Osteoblast (primary cell): ENCODE results near the gene TULP4. TPM values are rescaled to one million over a fixed set of nuclear protein-coding genes. Genes with fewer than 3 reads are reported as not detected.
A peak's percentile ranks its signal among the peaks of the same experiment; 100 is the strongest.

Experiments used
- DNase-seq: peaks from one replicate; pipeline ENCODE4 v3.0.0; 2011; ENCODE audit warnings: low spot score, mixed read lengths; ENCODE audit not compliant: insufficient read length; ENCODE audit errors: missing footprints
- H2AFZ ChIP-seq: 2 replicates; pipeline ENCODE4 v1.6.0; 2011; ENCODE audit warnings: mild to moderate bottlenecking, low read length
- H3K27ac ChIP-seq: 2 replicates; pipeline ENCODE4 v1.5.1; 2011; ENCODE audit warnings: mild to moderate bottlenecking, low read depth, low read length, moderate library complexity
- H3K27me3 ChIP-seq: 2 replicates; pipeline ENCODE4 v1.6.0; 2012; ENCODE audit warnings: mild to moderate bottlenecking, control low read depth, inconsistent platforms, low read length, moderate library complexity; ENCODE audit not compliant: insufficient read depth
- H3K36me3 ChIP-seq: 2 replicates; pipeline ENCODE4 v1.5.1; 2011; ENCODE audit warnings: mild to moderate bottlenecking, low read length, control low read depth, moderate library complexity; ENCODE audit not compliant: insufficient read depth
- H3K4me1 ChIP-seq: 2 replicates; pipeline ENCODE4 v1.5.1; 2011; ENCODE audit warnings: mild to moderate bottlenecking, low read length, control low read depth, moderate library complexity; ENCODE audit not compliant: insufficient read depth
- H3K4me2 ChIP-seq: 2 replicates; pipeline ENCODE4 v1.6.0; 2011; ENCODE audit warnings: mild to moderate bottlenecking, low read length; ENCODE audit not compliant: insufficient read depth
- H3K4me3 ChIP-seq: fragments of 200-600 bp; sonication (generic); 3 replicates; pipeline ENCODE4 v1.5.1; 2012; ENCODE audit warnings: mild to moderate bottlenecking, low read length, inconsistent platforms; ENCODE audit not compliant: insufficient read depth
- H3K79me2 ChIP-seq: 2 replicates; pipeline ENCODE4 v1.6.0; 2012; ENCODE audit warnings: mild to moderate bottlenecking, low read length, control low read depth, inconsistent platforms; ENCODE audit not compliant: insufficient read depth
- H3K9me3 ChIP-seq: 2 replicates; pipeline ENCODE4 v1.5.1; 2011; ENCODE audit warnings: low read depth, low read length, control low read depth
- H4K20me1 ChIP-seq: 2 replicates; pipeline ENCODE4 v1.6.0; 2012; ENCODE audit warnings: mild to moderate bottlenecking, low read length, control low read depth; ENCODE audit not compliant: insufficient read depth
- total RNA-seq: library from RNA; depleted of rRNA; stranded (reverse); fragments of >200 nt; gene quantifications from 2 replicates; pipeline ENCODE4 v1.2.3, GENCODE V29; 2012
- TF ChIP-seq, protein P1 (sequence below): IDR thresholded peaks from 2 replicates; pipeline ENCODE4 v1.5.1; 2011; ENCODE audit warnings: mild to moderate bottlenecking, low read depth, low read length, moderate library complexity; ENCODE audit errors: extremely low read depth

TULP4 gene
- total RNA-seq, 1 donor, result 172 TPM

DNA sequence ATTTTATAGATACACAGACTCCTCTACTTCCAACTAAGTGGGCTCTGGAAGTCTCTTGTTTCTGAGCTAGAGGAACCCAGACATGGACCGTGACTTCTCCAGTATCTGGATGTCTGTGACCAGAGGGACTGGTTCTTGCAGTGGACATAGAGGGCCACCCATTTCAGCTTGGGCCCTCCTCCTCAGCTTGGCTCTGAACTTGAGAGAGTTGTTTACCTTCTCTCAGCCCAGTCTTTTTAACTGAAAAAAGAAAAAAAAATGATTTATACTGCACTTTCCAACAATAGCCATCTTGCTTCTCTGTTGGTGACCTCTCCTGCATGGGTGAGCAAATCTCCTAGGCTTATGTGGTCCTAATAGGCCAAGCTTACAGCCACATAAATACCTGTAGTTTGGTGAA, 187.3 kb downstream of the TULP4 start:
- H3K9me3 ChIP-seq, result no peaks in the 10 kb centered on the region
- no peak overlapping the region for H2AFZ ChIP-seq
- no peak overlapping the region for H3K27ac ChIP-seq
- H3K4me1 ChIP-seq, result peaks cover 9% of the 10 kb centered on the region
- peaks cover 15% of the 10 kb centered on the region for H3K36me3 ChIP-seq
- no peaks in the 10 kb centered on the region for H3K79me2 ChIP-seq
- no peaks in the 10 kb centered on the region for H3K27me3 ChIP-seq
- TF ChIP-seq, protein P1, sequence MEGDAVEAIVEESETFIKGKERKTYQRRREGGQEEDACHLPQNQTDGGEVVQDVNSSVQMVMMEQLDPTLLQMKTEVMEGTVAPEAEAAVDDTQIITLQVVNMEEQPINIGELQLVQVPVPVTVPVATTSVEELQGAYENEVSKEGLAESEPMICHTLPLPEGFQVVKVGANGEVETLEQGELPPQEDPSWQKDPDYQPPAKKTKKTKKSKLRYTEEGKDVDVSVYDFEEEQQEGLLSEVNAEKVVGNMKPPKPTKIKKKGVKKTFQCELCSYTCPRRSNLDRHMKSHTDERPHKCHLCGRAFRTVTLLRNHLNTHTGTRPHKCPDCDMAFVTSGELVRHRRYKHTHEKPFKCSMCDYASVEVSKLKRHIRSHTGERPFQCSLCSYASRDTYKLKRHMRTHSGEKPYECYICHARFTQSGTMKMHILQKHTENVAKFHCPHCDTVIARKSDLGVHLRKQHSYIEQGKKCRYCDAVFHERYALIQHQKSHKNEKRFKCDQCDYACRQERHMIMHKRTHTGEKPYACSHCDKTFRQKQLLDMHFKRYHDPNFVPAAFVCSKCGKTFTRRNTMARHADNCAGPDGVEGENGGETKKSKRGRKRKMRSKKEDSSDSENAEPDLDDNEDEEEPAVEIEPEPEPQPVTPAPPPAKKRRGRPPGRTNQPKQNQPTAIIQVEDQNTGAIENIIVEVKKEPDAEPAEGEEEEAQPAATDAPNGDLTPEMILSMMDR, result no peak
- no peak overlapping the region for H3K4me3 ChIP-seq
- peak overlapping the region; percentile 6 for H3K4me2 ChIP-seq
- H4K20me1 ChIP-seq, result no peaks in the 10 kb centered on the region
- no peak for DNase-seq

DNA sequence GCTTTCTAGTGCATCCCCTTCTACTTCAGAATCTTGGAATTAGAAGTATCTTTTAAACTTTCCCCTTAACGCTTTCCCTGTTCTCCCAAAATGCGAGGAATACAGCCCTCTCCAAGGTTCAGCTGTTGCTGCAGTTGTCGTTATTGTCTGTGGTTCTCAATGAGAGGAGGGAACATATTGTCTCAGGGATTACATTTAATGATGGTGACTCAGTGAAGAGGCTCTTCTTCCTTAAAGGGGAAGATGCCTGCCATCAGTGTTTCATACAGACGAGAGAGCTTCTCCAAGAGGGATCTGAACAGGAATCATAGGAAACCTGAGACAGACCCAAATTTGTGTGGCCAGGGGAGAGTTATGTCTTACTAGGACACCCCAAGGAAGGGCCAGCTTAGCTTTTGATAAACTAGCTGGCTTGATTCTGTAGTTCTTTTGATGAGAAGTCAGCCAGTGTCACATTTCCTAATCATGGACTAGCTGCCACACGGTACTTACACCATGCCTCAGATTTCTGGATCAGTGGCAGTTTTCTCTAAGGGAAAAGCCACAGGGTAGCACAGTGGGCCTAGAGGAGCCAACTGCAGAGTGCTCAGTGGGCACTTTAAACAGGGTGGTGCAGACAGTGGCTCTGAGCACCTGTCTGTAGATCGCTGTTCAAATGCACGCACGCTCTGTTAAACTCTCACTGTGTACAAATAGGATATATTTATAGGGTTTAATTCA, 187.9 kb downstream of the TULP4 start:
- Histone ChIP-seq H2AFZ (no peak overlapping the region), H3K4me3 (no peak overlapping the region), H3K36me3 (peaks cover 15% of the 10 kb centered on the region), H4K20me1 (no peaks in the 10 kb centered on the region), H3K9me3 (no peaks in the 10 kb centered on the region), H3K27ac (no peak overlapping the region), H3K27me3 (no peaks in the 10 kb centered on the region), H3K79me2 (no peaks in the 10 kb centered on the region), H3K4me2 (peak overlapping the region; percentile 6), H3K4me1 (peaks cover 9% of the 10 kb centered on the region)
- TF ChIP-seq, protein P1, result no peak
- peak; percentile 96 for DNase-seq

DNA sequence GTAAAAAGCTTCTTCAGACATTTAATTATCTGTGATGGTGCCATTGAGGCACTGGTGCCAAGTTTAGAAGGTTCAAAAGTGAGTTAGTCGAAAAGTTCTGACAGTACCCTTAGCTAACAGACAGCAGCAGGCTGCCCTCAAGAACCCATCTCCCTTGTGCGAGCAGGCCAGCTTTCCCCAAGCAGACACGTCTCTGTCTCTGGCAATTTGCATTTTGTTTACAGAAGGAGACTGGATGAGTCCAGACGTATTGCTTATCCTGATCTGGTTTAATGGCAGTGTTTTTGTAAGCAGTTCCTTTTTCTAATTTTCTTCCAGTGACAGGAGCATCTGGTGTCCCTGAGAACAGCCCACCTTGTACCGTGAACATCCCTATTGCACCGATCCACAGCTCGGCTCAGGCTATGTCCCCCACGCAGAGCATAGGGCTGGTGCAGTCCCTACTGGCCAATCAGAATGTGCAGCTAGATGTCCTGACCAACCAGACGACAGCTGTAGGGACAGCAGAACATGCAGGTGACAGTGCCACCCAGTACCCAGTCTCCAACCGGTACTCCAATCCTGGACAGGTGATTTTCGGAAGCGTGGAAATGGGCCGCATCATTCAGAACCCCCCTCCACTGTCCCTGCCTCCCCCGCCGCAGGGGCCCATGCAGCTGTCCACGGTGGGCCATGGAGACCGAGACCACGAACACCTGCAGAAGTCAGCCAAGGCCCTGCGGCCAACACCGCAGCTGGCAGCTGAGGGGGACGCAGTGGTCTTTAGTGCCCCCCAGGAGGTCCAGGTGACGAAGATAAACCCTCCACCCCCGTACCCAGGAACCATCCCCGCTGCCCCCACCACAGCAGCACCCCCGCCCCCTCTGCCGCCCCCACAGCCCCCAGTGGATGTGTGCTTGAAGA, 189.3 kb downstream of the TULP4 start:
- H2AFZ ChIP-seq, result no peak overlapping the region
- no peaks in the 10 kb centered on the region for H3K79me2 ChIP-seq
- no peak overlapping the region for H3K27ac ChIP-seq
- H4K20me1 ChIP-seq, result no peaks in the 10 kb centered on the region
- no peak overlapping the region for H3K4me2 ChIP-seq
- TF ChIP-seq, protein P1, result no peak
- DNase-seq, result no peak
- H3K4me3 ChIP-seq, result no peak overlapping the region
- H3K4me1 ChIP-seq, result peaks cover 9% of the 10 kb centered on the region
- H3K27me3 ChIP-seq, result no peaks in the 10 kb centered on the region
- no peaks in the 10 kb centered on the region for H3K9me3 ChIP-seq
- peaks cover 15% of the 10 kb centered on the region for H3K36me3 ChIP-seq
